ENCODE results near the gene TNS2.

The TNS2 gene

DNA sequence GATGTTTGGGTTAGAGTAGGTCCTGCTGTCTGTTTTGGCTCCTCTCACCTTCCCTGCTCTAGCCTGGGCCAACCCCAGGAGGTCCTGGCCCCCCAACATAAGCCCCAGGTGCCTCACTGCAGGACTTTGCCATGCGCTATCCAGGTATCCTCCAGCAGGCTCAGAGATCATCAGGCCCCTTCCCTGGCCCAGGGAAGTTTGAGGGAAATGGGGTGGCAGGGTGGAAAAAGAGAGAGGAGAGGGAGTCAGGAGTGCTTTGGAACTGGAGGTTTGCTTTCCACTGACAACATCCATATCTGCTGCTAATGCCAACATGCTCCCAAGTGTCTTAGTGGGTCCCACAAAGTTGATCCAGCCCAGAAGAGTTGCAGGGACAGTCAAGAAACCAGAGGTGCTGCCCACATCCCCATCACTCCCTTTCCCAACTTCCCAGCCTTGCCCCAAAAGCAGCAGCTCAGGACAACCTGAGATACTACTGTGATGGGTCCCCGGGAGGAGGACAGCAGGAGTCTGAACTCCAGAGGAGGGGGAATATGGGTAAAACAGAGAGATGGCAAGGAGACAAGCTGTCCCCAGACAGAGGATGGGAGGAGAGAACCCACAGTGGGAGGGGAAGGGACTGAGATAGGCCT, 677 bp downstream of the TNS2 start:
- no peaks in the 10 kb centered on the region for H3K36me3 Mint-ChIP-seq (ENCODE audit: low read depth)
- peaks cover 4% of the 10 kb centered on the region for H3K27me3 Mint-ChIP-seq (ENCODE audit: low read depth, poor library complexity)
- DNase-seq, result no peak
- H3K27ac Mint-ChIP-seq, result peak overlapping the region; percentile 68
- peaks cover 79% of the 10 kb centered on the region for H3K4me1 Mint-ChIP-seq
- TF ChIP-seq, protein P1, sequence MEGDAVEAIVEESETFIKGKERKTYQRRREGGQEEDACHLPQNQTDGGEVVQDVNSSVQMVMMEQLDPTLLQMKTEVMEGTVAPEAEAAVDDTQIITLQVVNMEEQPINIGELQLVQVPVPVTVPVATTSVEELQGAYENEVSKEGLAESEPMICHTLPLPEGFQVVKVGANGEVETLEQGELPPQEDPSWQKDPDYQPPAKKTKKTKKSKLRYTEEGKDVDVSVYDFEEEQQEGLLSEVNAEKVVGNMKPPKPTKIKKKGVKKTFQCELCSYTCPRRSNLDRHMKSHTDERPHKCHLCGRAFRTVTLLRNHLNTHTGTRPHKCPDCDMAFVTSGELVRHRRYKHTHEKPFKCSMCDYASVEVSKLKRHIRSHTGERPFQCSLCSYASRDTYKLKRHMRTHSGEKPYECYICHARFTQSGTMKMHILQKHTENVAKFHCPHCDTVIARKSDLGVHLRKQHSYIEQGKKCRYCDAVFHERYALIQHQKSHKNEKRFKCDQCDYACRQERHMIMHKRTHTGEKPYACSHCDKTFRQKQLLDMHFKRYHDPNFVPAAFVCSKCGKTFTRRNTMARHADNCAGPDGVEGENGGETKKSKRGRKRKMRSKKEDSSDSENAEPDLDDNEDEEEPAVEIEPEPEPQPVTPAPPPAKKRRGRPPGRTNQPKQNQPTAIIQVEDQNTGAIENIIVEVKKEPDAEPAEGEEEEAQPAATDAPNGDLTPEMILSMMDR (IDR thresholded peaks at IDR 0.05), result no peak
- H3K9me3 Mint-ChIP-seq, result no peaks in the 10 kb centered on the region
- peak overlapping the region; percentile 82 for H3K4me3 Mint-ChIP-seq

DNA sequence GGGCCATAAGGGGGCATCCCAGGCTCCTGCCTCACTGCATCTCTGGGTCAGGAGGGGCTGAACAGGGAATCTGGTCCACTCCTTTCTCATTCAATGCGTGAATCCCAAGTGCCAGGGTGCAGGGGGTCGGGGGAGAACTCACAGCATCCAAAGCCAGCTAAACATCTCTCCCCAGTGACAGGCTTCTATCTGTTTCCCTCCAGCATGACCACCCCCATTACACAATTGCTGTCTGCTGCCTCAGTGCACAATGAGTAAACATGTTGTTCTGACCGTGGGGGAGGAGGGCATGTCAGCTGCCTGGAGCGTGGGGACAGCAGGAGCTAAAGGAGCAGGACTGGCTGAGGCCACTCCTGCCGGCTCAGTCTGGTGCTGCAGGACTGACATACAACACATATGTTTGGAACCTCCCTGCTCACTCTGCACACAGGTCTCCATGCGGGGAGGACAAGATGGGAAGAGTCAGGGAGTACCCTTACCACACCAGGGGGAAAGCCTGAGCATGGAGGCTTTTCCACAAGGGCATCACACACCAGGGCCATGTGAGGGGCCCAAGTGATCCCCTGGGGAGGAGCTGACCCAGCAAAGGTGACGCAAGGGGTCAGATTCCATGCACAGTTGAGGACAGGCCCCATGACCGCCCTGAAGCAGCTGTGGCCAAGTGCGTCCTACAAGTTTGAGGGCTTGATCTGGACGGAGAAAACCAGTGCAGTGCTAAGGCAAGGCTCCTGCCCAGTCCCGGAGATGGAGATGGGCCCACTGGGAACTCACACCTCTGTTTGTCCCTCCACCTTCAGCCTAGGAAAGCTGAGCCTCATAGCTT, 1.4 kb downstream of the TNS2 start:
- TF ChIP-seq, protein P1 (IDR thresholded peaks at IDR 0.05), result peak; percentile 13
- DNase-seq, result peak; percentile 44
- Mint-ChIP-seq H3K9me3 (no peaks in the 10 kb centered on the region), H3K4me1 (peaks cover 77% of the 10 kb centered on the region), H3K27me3 (ENCODE audit: low read depth, poor library complexity) (peaks cover 8% of the 10 kb centered on the region), H3K27ac (peak overlapping the region; percentile 98), H3K4me3 (peak overlapping the region; percentile 82), H3K36me3 (ENCODE audit: low read depth) (no peaks in the 10 kb centered on the region)

DNA sequence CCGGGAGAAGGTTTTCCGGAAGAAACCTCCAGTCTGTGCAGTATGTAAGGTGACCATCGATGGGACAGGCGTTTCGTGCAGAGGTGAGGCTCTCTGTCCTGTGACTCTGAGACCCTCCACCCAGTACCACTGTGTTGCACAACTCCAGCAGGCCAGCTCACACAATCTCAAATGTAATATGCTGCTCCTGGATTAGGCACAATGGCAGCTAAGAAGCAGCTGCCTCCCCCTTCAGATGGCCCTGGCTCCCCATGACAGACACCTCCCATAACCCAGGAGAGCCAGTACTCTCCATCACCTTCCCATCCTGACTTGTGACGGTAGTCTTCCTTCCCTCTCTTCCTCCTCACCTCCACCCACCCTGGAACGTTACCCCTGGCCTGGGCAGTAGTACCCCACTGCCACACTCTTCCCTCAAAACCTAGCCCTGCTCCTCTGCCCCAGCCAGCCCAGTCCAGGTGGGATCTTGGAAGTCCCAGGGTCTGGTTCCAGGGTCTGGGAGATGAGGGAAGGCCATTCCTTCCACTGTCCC, 2.1 kb downstream of the TNS2 start:
- peak overlapping the region; percentile 82 for H3K4me3 Mint-ChIP-seq

DNA sequence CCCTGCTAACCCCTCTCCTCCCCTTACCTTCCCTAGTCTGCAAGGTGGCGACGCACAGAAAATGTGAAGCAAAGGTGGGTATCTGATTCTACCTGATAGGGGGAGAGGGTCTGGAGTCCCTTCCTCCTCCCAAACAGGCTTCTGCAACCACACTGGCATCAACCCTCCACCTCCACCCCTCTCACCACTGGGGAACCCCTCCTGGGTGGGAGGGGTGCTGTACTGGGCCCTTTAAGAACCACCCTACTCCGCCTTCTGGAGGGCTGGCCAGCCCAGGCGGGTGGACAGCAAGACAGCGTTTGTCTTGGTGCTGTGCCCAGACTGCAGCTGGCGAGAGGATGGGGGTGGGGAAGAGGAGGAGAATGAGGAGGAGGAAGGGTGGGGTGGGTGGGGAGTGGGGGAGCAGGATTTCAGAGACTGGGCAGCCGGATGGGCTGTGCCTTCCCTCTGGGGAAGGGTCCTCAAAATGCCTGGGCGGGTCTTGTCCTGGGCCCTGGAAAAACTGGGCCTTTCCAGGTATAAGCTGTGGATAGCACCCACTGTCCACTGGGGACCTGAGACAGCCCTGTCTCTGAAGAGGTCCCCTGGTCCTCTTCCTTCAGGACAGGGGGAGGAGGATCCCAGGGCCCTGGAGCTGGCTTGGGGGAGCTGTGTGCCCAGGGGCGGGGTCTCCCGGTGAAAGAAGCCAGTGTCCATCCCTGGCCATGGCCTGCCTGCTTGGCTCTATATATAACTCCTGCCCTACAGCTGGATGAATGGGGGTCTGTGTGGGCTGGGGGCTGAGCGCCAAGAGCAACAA, 2.8 kb downstream of the TNS2 start:
- peak overlapping the region; percentile 82 for H3K4me3 Mint-ChIP-seq
- no peak overlapping the region for H3K27ac Mint-ChIP-seq
- no peaks in the 10 kb centered on the region for H3K9me3 Mint-ChIP-seq
- TF ChIP-seq, protein P1 (IDR thresholded peaks at IDR 0.05), result no peak
- peaks cover 76% of the 10 kb centered on the region for H3K4me1 Mint-ChIP-seq
- peaks cover 9% of the 10 kb centered on the region for H3K27me3 Mint-ChIP-seq (ENCODE audit: low read depth, poor library complexity)
- no peak for DNase-seq
- H3K36me3 Mint-ChIP-seq (ENCODE audit: low read depth), result no peaks in the 10 kb centered on the region

More for the DNA sequence above, 2.1 kb downstream of the TNS2 start:
- Mint-ChIP-seq H3K36me3 (ENCODE audit: low read depth) (no peaks in the 10 kb centered on the region), H3K4me1 (peaks cover 75% of the 10 kb centered on the region), H3K27me3 (ENCODE audit: low read depth, poor library complexity) (peaks cover 8% of the 10 kb centered on the region), H3K27ac (peak overlapping the region; percentile 98), H3K9me3 (no peaks in the 10 kb centered on the region)
- no peak for DNase-seq
- TF ChIP-seq, protein P1 (IDR thresholded peaks at IDR 0.05), result no peak

DNA sequence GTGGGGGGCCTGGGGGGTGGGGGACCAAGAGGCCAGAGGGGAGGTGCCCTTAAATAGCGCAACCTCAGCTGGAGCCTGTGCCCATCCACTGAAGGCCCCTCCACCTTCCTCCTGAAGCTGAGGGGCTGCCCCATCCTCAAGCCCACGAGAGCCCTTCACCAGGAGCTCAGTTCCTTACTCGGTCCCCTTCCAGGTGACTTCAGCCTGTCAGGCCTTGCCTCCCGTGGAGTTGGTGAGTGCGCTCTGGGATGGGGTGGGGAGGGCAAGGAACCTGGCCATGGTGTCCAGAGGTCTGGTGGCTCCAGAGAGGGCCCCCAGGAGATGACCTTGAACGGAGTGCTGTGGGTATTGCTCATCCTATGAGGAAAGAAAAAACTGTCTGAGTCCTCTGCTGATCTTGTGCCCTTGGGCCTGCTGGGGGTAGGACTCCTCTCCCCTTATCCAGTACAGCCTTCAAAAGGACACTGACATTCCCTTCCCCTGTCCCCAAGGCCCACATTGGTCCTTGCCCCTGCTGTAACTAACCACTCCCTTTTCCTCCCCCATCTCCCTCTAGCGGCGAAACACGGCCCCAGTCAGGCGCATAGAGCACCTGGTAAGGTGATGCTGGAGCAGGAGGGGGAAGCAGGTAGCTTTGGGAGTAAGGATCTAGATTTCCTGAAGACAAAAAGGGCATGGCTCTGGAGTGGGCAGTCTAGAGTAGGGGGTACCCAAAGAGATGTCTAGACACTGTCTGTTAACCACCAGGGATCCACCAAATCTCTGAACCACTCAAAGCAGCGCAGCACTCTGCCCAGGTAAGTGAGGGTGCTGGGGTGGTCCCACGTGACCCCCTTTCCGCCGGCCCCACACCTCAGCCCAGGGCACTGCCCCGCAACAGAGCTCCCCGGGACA, 3.6 kb downstream of the TNS2 start:
- H3K36me3 Mint-ChIP-seq (ENCODE audit: low read depth), result no peaks in the 10 kb centered on the region
- H3K4me3 Mint-ChIP-seq, result peak overlapping the region; percentile 92
- peaks cover 14% of the 10 kb centered on the region for H3K27me3 Mint-ChIP-seq (ENCODE audit: low read depth, poor library complexity)
- peak; percentile 51 for DNase-seq
- H3K9me3 Mint-ChIP-seq, result no peaks in the 10 kb centered on the region
- TF ChIP-seq, protein P1 (IDR thresholded peaks at IDR 0.05), result peak; percentile 43
- peaks cover 74% of the 10 kb centered on the region for H3K4me1 Mint-ChIP-seq
- H3K27ac Mint-ChIP-seq, result peak overlapping the region; percentile 83

Data from nephron progenitor cell (in vitro differentiated cells).